Left lung (tissue), 10 donors: ENCODE data around the gene RNF10. TPM values are rescaled to one million over a fixed set of nuclear protein-coding genes. Genes with fewer than 3 reads are reported as not detected.
"Not testable (repeated sequence)": the region's sequence is repeated elsewhere in the genome, so short reads cannot be mapped to it uniquely, and the experiment has no call there.

Source experiments
- ATAC-seq: fragments of 200-7000 bp; cut with Tn5 transposase; one replicate; pipeline ENCODE4 v1.9.1; 2020; ENCODE audit warnings: moderate library complexity
- DNase-seq, 4 donors: peaks; one replicate each; pipeline ENCODE4 v3.0.0-alpha.2; 2013 to 2020
- H3K27ac ChIP-seq, 2 donors: fragments of 200-600 bp; sonication (generic) in 1 of 2; one replicate each; pipeline versions ENCODE4 v1.5.0 to v1.8.0; 2020 to 2021
- H3K27me3 ChIP-seq, 2 donors: fragments of 200-600 bp; sonication (generic) in 1 of 2; one replicate each; pipeline versions ENCODE4 v1.5.0 to v1.8.0; 2020 to 2021
- H3K36me3 ChIP-seq, 2 donors: fragments of 200-600 bp; sonication (generic) in 1 of 2; one replicate each; pipeline versions ENCODE4 v1.5.0 to v1.8.0; 2020 to 2021
- H3K4me1 ChIP-seq, 2 donors: fragments of 200-600 bp; one replicate each; pipeline ENCODE4 v1.8.0; 2021
- H3K4me3 ChIP-seq, 2 donors: fragments of 200-600 bp; sonication (generic) in 1 of 2; one replicate each; pipeline versions ENCODE4 v1.5.0 to v1.8.0; 2020 to 2021; ENCODE audit warnings: mild to moderate bottlenecking in 1 of 2
- H3K9me3 ChIP-seq, 2 donors: fragments of 200-600 bp; sonication (generic) in 1 of 2; one replicate each; pipeline versions ENCODE4 v1.5.0 to v1.8.0; 2020 to 2021
- intact Hi-C, 2 donors: fragments of 100-400 bp; cut with DNase I; formaldehyde crosslinking; loops; one replicate each; pipeline versions ENCODE4 v1.11.2 to v1.14.2; 2022
- polyA plus RNA-seq, 6 donors: library from polyadenylated mRNA; unstranded; fragments of 120-200 nt; gene quantifications; one replicate each; pipeline ENCODE4 v1.2.1, GENCODE V29; 2013; ENCODE audit not compliant: insufficient read length in 6 of 6
- total RNA-seq, 2 donors: library from RNA; stranded (reverse); fragmentation: NEBNext Ultra II Directional; extraction: Animal tissue kit (Norgen Biotek cat#: 25700); gene quantifications; one replicate each; pipeline ENCODE4 v1.2.1, GENCODE V29; 2021
- TF ChIP-seq, protein P1 (sequence below), 2 donors: fragments of 200-600 bp; sonication (generic) in 1 of 2; IDR thresholded peaks; one replicate each; pipeline versions ENCODE4 v1.5.0 to v1.8.0; 2021; ENCODE audit warnings: antibody characterized with exemption in 2 of 2
- donor health status: DM: no; HTN: yes; CAD: no.
- donor health status: DM: no; HTN: no; CAD: no.

RNF10 gene
- total and polyA plus RNA-seq, 8 donors = 155 to 251 (median 219) TPM

DNA sequence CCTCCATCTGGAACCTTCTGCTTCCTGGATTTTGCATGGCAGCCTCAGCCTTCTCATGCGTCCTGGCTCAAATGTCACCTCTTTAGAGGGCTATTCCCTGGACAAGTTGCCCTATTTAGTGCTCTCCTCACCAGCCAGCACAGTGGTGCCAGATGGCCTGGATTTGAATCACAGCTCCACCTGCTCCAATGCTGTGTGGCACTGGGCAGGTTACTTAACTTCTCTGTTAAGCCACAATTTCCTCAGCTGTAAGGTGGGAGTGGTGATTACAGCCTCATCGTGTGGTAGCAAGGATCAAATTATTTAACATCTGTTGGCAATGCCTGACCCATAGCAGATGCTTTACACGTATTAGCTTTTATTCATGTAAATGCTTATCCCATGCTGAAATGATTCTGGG lies 63.7 kb downstream of the RNF10 start:
- Histone ChIP-seq H3K36me3 (no peaks in the 10 kb centered on the region), H3K9me3 (no peaks in the 10 kb centered on the region), H3K27ac (no peak overlapping the region), H3K4me3 (no peak overlapping the region), H3K4me1 (peaks cover 0 to 19% of the 10 kb centered on the region in 2 donors), H3K27me3 (peaks cover 0 to 47% of the 10 kb centered on the region in 2 donors)
- DNase-seq (no peak), ATAC-seq (no peak)
- intact Hi-C loops = no loop called here
- TF ChIP-seq, protein P1, sequence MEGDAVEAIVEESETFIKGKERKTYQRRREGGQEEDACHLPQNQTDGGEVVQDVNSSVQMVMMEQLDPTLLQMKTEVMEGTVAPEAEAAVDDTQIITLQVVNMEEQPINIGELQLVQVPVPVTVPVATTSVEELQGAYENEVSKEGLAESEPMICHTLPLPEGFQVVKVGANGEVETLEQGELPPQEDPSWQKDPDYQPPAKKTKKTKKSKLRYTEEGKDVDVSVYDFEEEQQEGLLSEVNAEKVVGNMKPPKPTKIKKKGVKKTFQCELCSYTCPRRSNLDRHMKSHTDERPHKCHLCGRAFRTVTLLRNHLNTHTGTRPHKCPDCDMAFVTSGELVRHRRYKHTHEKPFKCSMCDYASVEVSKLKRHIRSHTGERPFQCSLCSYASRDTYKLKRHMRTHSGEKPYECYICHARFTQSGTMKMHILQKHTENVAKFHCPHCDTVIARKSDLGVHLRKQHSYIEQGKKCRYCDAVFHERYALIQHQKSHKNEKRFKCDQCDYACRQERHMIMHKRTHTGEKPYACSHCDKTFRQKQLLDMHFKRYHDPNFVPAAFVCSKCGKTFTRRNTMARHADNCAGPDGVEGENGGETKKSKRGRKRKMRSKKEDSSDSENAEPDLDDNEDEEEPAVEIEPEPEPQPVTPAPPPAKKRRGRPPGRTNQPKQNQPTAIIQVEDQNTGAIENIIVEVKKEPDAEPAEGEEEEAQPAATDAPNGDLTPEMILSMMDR (IDR thresholded peaks at IDR 0.05) = no peak

DNA sequence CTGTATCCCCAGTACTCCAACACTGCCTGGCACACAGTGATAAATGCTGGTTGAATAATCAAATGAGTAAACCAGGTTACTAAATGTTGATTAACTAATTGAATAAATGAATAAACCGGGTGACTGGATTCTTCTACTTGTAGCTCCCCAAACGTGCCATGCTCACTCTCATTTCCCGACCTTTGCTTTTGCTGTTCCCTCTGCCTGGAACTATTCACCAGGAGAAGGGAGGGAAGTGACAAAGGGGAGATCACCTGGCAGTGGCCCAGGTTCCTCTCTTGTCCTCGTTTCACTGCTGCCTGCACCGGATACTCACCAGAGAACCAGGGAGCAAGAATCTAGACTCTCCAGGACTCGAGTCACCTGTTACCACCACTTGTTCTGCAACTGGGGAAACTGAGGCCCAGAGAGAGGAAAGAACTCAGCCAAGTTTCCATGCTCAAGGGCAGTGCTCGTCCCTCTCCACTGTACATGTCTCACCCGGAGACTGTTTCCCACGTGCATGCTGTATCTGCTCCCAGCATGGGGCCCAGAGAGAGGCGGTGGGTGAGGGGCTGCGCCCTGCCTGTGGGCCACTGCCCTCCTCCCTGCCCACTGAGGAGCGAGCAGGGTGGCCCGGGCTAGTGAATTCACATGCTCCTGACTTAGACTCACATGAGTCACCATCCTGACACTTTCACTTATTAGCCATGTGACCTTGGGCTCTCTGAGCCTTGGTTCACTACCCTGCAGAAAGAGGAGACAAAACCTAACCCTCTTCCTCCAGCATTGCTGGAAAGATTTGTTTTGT lies 64.7 kb downstream of the RNF10 start:
- peak in 1 of 4 donors; percentile 51 for DNase-seq
- Histone ChIP-seq H3K4me3 (no peak overlapping the region), H3K27me3 (peaks cover 0 to 47% of the 10 kb centered on the region in 2 donors), H3K9me3 (no peaks in the 10 kb centered on the region), H3K36me3 (no peaks in the 10 kb centered on the region), H3K27ac (no peak overlapping the region), H3K4me1 (peaks cover 0 to 19% of the 10 kb centered on the region in 2 donors)
- peak; percentile 91 for ATAC-seq
- TF ChIP-seq, protein P1 (IDR thresholded peaks at IDR 0.05) = no peak
- intact Hi-C loops = no loop called here

DNA sequence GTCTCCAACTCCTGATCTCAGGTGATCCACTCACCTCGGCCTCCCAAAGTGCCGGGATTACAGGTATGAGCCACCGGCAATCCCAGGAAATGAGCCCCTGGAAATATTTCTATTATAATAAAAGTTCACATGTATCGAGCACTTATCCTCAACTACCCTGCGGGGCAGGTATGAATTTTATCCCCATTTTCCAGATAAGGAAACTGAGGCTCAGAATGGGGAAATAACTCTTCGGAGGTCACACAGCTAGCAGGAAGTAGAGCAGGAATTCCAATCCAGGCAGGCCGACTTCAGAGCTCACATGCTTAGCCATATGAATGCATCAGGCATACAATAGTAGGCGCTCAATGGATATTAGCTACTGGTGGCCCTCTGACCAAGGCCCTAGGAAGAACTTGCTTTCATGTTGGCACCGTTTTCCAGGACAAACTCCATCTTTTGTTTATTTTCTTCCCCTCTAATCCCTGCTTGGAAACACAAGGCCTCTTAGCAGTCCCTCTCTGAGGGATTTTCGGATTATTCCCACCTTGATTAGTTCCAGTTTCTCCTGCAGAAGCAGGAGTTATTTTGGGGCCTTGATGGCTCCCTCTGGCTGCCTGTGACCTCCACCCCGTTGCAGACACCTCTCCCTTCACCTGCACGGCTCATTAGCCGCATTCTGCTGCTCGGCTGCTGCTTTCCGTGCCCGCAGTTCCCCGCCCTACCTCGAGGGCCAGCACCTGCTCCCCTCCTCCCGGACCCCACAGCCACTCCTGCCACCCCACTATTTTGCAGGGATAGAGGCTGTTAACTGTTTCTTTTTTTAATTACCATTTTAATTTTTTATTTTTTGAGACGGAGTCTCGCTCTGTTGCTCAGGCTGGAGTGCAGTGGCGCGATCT lies 65.8 kb downstream of the RNF10 start:
- Histone ChIP-seq H3K4me1 (peaks cover 0 to 19% of the 10 kb centered on the region in 2 donors), H3K27me3 (peaks cover 0 to 47% of the 10 kb centered on the region in 2 donors), H3K4me3 (no peak overlapping the region), H3K9me3 (no peaks in the 10 kb centered on the region), H3K36me3 (no peaks in the 10 kb centered on the region), H3K27ac (no peak overlapping the region)
- TF ChIP-seq, protein P1 (IDR thresholded peaks at IDR 0.05) = no peak
- intact Hi-C loops = no loop called here
- ATAC-seq (no peak), DNase-seq (no peak)

DNA sequence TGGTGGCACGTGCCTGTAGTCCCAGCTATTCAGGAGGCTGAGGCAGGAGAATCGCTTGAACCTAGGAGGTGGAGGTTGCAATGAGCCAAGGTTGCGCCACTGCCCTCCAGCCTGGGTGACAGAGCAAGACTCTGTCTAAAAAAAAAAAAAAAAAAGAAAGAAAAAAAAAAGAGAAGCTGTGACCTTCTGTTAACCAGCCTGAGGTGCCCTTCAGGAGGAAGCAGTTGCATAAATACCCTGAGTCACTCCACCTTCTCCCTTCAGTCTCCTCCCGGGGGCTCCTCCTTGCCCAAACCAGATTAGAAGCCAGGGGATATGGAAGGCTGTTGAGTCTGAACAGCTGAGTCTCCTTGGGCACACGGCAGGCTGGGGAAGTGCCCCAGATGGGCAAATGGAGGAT lies 68.3 kb downstream of the RNF10 start:
- Histone ChIP-seq H3K27me3 (peaks cover 0 to 39% of the 10 kb centered on the region in 2 donors), H3K27ac (peak overlapping the region in 1 of 2 donors; percentile 58), H3K4me1 (peaks cover 0 to 19% of the 10 kb centered on the region in 2 donors)
- DNase-seq (peak in 2 of 4 donors; percentile 38 to 84), ATAC-seq (peak; percentile 53)
- H3K9me3 ChIP-seq, H3K36me3 ChIP-seq, intact Hi-C loops, H3K4me3 ChIP-seq: not testable (repeated sequence)

DNA sequence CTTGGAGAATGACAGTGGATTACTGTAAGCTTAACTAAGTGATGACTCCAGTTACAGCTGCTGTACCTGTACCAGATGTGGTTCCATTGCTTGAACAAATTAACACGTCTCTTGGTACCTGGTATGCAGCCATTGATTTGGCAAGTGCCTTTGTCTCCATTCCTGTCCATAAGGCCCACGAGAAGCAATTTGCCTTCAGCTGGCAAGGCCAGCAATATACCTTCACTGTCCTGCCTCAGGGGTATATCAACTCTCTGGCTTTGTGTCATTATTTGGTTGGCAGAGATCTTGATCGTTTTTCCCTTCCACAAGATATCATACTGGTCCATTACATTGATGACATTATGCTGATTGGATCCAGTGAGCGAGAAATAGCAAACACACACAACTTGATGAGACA lies 76.4 kb downstream of the RNF10 start:
- TF ChIP-seq, protein P1 (IDR thresholded peaks at IDR 0.05) = no peak
- no peaks in the 10 kb centered on the region for H3K36me3 ChIP-seq
- intact Hi-C loops = no loop called here
- H3K9me3 ChIP-seq = no peaks in the 10 kb centered on the region
- no peak overlapping the region for H3K27ac ChIP-seq
- no peak overlapping the region for H3K4me3 ChIP-seq
- H3K27me3 ChIP-seq = no peaks in the 10 kb centered on the region
- no peak for DNase-seq
- no peaks in the 10 kb centered on the region for H3K4me1 ChIP-seq
- no peak for ATAC-seq

DNA sequence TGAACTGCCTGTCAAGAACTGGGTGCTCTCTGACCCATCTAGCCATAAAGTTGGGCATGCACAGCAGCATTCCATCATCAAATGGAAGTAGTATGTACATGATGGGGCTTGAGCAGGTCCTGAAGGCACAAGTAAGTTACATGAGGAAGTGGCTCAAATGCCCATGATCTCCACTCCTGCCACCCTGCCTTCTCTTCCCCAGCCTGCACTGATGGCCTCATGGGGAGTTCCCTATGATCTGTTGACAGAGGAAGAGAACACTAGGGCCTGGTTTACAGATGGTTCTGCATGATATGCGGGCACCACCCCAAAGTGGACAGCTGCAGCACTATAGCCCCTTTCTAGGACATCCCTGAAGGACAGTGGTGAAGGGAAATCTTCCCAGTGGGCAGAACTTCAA lies 77.4 kb downstream of the RNF10 start:
- H3K9me3 ChIP-seq, intact Hi-C loops, H3K4me3 ChIP-seq, H3K36me3 ChIP-seq, H3K4me1 ChIP-seq, ATAC-seq, H3K27ac ChIP-seq, H3K27me3 ChIP-seq, DNase-seq: not testable (repeated sequence)
